COLO668 (cell line): Measurements from ENCODE around the gene CGB5.
A peak's percentile ranks its signal among the peaks of the same experiment; 100 is the strongest.

Experiments used
- DNase-seq: peaks from one replicate; lab custom pipeline; 2025; ENCODE audit not compliant: unreplicated experiment; lab: John Stamatoyannopoulos, UW

CGB5 gene

GRCh38 chr19:49085020-49085867, 41.6 kb downstream of the CGB5 start, which contains the start of gene SNRNP70:
TSS of gene SNRNP70 (plus strand) at chr19:49085451. CDS start at chr19:49086415, 964 bp downstream.
- peak; percentile 99 for DNase-seq

GRCh38 chr19:49085868-49086232, 42.2 kb downstream of the CGB5 start:
- DNase-seq: no peak

GRCh38 chr19:49086296-49086695, 42.6 kb downstream of the CGB5 start:
- DNase-seq: no peak

GRCh38 chr19:49091391-49092038, 47.9 kb downstream of the CGB5 start:
- DNase-seq: no peak

- no peak for DNase-seq
Measured at GRCh38 chr19:49092686-49093085, 49.0 kb downstream of the CGB5 start.
